Ovary (tissue), 3 donors: ENCODE data around the gene SERPINA9.

Source experiments
- POLR2A ChIP-seq: fragments of 450-650 bp; IDR thresholded peaks from one replicate; pipeline ENCODE4 v1.6.1; 2017; ENCODE audit warnings: antibody characterized with exemption, mild to moderate bottlenecking, moderate library complexity
- TF ChIP-seq, protein P1 (sequence below), 3 donors: fragments of 450-650 bp in 2 of 3; fragments of 200-600 bp in 1 of 3; IDR thresholded peaks; one replicate each; pipeline versions ENCODE4 v1.5.1 to v1.8.0; 2016 to 2022; ENCODE audit warnings: antibody characterized with exemption in 3 of 3, mild to moderate bottlenecking in 1 of 3
- donor health status: DM: no; HTN: no; CAD: no.

DNA sequence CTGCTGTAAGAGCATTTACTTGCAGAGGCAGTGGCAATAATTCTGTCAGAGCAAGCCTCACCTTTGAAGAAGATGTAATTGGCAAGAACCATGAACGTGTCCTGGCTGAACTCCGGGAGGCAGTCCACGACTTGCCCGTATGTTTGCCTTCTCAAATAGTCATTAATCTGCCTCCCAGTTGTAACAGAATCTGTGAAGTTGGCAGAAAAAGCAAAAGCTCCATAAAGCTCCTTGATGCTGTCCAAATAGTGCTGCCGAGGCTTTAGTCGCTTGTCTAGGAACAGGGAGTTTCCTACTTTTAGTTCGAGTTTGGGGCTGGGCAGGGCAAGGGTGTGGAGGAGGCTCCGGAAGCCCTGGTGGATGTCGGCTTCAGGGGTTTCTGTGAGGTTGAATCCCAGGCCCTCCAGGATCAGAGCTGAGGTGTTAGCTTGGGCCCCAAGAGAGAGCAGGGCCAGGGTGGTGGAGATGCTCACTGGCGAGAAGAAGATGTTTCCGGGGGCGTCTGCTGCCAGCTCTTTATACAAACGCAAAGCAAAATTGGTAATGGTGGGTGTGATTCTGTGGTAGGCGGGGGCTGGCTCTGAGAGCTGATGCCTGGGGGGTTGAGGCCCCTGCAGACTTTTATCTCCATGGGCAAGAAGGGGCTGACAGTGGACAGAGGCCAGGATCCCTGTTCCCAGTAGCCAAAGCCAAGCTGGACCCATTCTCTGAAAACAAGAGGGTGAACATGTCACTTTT is 27.8 kb downstream of the SERPINA9 start:
- TF ChIP-seq, protein P1, sequence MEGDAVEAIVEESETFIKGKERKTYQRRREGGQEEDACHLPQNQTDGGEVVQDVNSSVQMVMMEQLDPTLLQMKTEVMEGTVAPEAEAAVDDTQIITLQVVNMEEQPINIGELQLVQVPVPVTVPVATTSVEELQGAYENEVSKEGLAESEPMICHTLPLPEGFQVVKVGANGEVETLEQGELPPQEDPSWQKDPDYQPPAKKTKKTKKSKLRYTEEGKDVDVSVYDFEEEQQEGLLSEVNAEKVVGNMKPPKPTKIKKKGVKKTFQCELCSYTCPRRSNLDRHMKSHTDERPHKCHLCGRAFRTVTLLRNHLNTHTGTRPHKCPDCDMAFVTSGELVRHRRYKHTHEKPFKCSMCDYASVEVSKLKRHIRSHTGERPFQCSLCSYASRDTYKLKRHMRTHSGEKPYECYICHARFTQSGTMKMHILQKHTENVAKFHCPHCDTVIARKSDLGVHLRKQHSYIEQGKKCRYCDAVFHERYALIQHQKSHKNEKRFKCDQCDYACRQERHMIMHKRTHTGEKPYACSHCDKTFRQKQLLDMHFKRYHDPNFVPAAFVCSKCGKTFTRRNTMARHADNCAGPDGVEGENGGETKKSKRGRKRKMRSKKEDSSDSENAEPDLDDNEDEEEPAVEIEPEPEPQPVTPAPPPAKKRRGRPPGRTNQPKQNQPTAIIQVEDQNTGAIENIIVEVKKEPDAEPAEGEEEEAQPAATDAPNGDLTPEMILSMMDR (IDR thresholded peaks at IDR 0.05): no peak
- TF ChIP-seq POLR2A: no peak
